HepG2 (cell line): Measurements from ENCODE around the gene DMXL1. TPM values are rescaled to one million over a fixed set of nuclear protein-coding genes. Genes with fewer than 3 reads are reported as not detected.

Experiments used
- ATAC-seq: fragments of 200-7000 bp; cut with Tn5 transposase; 3 replicates; pipeline ENCODE4 v1.9.1; 2020; ENCODE audit warnings: mild to moderate bottlenecking, moderate library complexity
- BruUV-seq: library from RNA; stranded (reverse); fragments of 400-500 nt; replicated peaks from 2 replicates; lab custom pipeline; 2021; lab: Mats Ljungman, UMichigan
- CTCF ChIA-PET: fragments of 300-600 bp; formaldehyde crosslinking; extraction: SDS; loops from one replicate; lab custom pipeline; 2021; ENCODE audit warnings: low total read pairs, inconsistent platforms, low intra/inter-chr PET ratio; lab: Yijun Ruan, JAX
- POLR2A ChIA-PET: fragments of 350-600 bp; sonication (Branson Sonifier 250); formaldehyde crosslinking; loops from one replicate; lab custom pipeline; 2020; ENCODE audit warnings: antibody characterized with exemption, inconsistent platforms; lab: Yijun Ruan, JAX
- DNase-seq: peaks from one replicate; pipeline ENCODE4 v3.0.0-alpha.2; 2015; ENCODE audit warnings: low spot score
- FAIRE-seq: peaks from 3 replicates; lab custom pipeline; 2011; peaks lifted over from hg19 to GRCh38; lab: Jason Lieb, UNC
- H2AFZ ChIP-seq: one replicate; pipeline ENCODE4 v1.6.1; 2011; ENCODE audit warnings: low read length, inconsistent platforms
- H3K27ac ChIP-seq: fragments of 300-600 bp; 3 replicates; pipeline ENCODE4 v1.8.0; 2011; ENCODE audit warnings: mixed run types, mild to moderate bottlenecking, mixed read lengths, low read length, inconsistent platforms; ENCODE audit not compliant: insufficient read depth; ENCODE audit errors: extremely low read length
- H3K27me3 ChIP-seq, 2 experiments: fragments of 200-600 bp in 1 of 2; 2 replicates in 1 of 2; 3 replicates in 1 of 2; pipeline versions ENCODE4 v1.6.0 to v1.8.0; 2011; ENCODE audit warnings: low read length in 2 of 2, mild to moderate bottlenecking in 2 of 2, moderate library complexity in 2 of 2, inconsistent platforms in 1 of 2; ENCODE audit not compliant: insufficient read depth in 2 of 2, control insufficient read depth in 1 of 2
- H3K36me3 ChIP-seq, 2 experiments: fragments of 200-600 bp in 1 of 2; replicated peaks in 1 of 2; 2 replicates in 1 of 2; 3 replicates in 1 of 2; pipeline versions ENCODE4 v1.5.1 to v1.8.0; 2011; ENCODE audit warnings: low read length in 2 of 2, inconsistent platforms in 1 of 2; ENCODE audit not compliant: insufficient read depth in 2 of 2, control insufficient read depth in 1 of 2
- H3K4me1 ChIP-seq: 2 replicates; pipeline ENCODE4 v1.5.1; 2012; ENCODE audit warnings: low read length, inconsistent platforms; ENCODE audit not compliant: insufficient read depth
- H3K4me2 ChIP-seq: 2 replicates; pipeline ENCODE4 v1.6.0; 2011; ENCODE audit warnings: low read depth, low read length, inconsistent platforms
- H3K4me3 ChIP-seq, 3 experiments: fragments of 200-600 bp in 1 of 3; sonication (generic), shearing (Covaris generic) in 1 of 3; replicated peaks in 1 of 3; 2 replicates each; pipeline ENCODE4 v1.5.1; 2011 to 2016; ENCODE audit warnings: low read length in 3 of 3, inconsistent platforms in 2 of 3, low read depth in 2 of 3, mild to moderate bottlenecking in 2 of 3, control low read depth in 1 of 3, mixed read lengths in 1 of 3; ENCODE audit not compliant: insufficient read depth in 1 of 3
- H3K79me2 ChIP-seq: one replicate; pipeline ENCODE4 v1.6.1; 2011; ENCODE audit warnings: low read length, inconsistent platforms; ENCODE audit not compliant: insufficient read depth
- H3K9ac ChIP-seq: 2 replicates; pipeline ENCODE4 v1.6.0; 2011; ENCODE audit warnings: mild to moderate bottlenecking, low read depth, low read length, inconsistent platforms; ENCODE audit not compliant: insufficient read depth
- H3K9me3 ChIP-seq: 2 replicates; pipeline ENCODE4 v1.5.1; 2012; ENCODE audit warnings: mild to moderate bottlenecking, low read length
- H4K20me1 ChIP-seq: 2 replicates; pipeline ENCODE4 v1.6.0; 2011; ENCODE audit warnings: inconsistent platforms, mild to moderate bottlenecking, low read length, moderate library complexity; ENCODE audit not compliant: insufficient read depth
- CCAR2 ChIP-seq: fragments of 200-400 bp; formaldehyde crosslinking; optimal IDR thresholded peaks from 2 replicates; pipeline ENCODE3; 2018; ENCODE audit warnings: low read depth, mild to moderate bottlenecking, low read length, moderate library complexity
- CCDC6 ChIP-seq: sonication (generic); formaldehyde crosslinking; IDR thresholded peaks from 2 replicates; pipeline ENCODE4 v1.8.1; 2022; ENCODE audit warnings: mild to moderate bottlenecking, missing genetic modification reagents, moderate library complexity
- GLI4 ChIP-seq: sonication (generic); formaldehyde crosslinking; IDR thresholded peaks from 2 replicates; pipeline ENCODE4 v1.5.1; 2020; ENCODE audit warnings: missing genetic modification reagents, mild to moderate bottlenecking, moderate library complexity, borderline replicate concordance
- GMEB2 ChIP-seq: IDR thresholded peaks from 2 replicates; pipeline ENCODE4 v1.6.1; 2016; ENCODE audit warnings: missing biosample characterization, missing genetic modification reagents, low read depth
- GTF3A ChIP-seq: sonication (generic); formaldehyde crosslinking; conservative IDR thresholded peaks from 2 replicates; pipeline ENCODE4 v1.4.0; 2020; ENCODE audit warnings: mild to moderate bottlenecking, missing genetic modification reagents
- GZF1 ChIP-seq: sonication (generic); formaldehyde crosslinking; IDR thresholded peaks from 2 replicates; pipeline ENCODE4 v1.5.1; 2020; ENCODE audit warnings: mild to moderate bottlenecking, missing genetic modification reagents
- HCFC1 ChIP-seq: fragments of 150-350 bp; IDR thresholded peaks from 2 replicates; pipeline ENCODE4 v1.6.1; 2014; ENCODE audit warnings: low read depth, low read length
- HOXA5 ChIP-seq: sonication (generic); formaldehyde crosslinking; IDR thresholded peaks from 2 replicates; pipeline ENCODE4 v1.4.0; 2020; ENCODE audit warnings: missing genetic modification reagents
- MTF1 ChIP-seq: sonication (generic); formaldehyde crosslinking; IDR thresholded peaks from 2 replicates; pipeline ENCODE4 v1.5.0; 2020; ENCODE audit warnings: missing genetic modification reagents
- NR0B2 ChIP-seq: sonication (generic); formaldehyde crosslinking; IDR thresholded peaks from 2 replicates; pipeline ENCODE4 v1.4.0; 2020; ENCODE audit warnings: mild to moderate bottlenecking, missing genetic modification reagents
- TEAD3 ChIP-seq: optimal IDR thresholded peaks from 2 replicates; pipeline ENCODE3; 2016; ENCODE audit warnings: borderline replicate concordance
- ZGPAT ChIP-seq: IDR thresholded peaks from 2 replicates; pipeline ENCODE4 v1.6.1; 2016; ENCODE audit warnings: mild to moderate bottlenecking
- ZNF543 ChIP-seq: sonication (generic); formaldehyde crosslinking; IDR thresholded peaks from 2 replicates; pipeline ENCODE4 v1.4.0; 2020; ENCODE audit warnings: mild to moderate bottlenecking, missing genetic modification reagents
- WGBS: methylation state at CpG from one replicate; pipeline ENCODE4 v1.1.6; 2017; ENCODE audit warnings: low lambda C conversion rate; 5-methylcytosine and 5-hydroxymethylcytosine counted together
- in situ Hi-C: cut with HindIII; loops from 2 replicates; pipeline ENCODE4 v1.10.0; 2017; ENCODE audit warnings: low pct_unique_long_range_greater_than_20kb; ENCODE audit not compliant: extremely low pct_ligation_motif_present
- intact Hi-C: fragments of 100-400 bp; cut with micrococcal nuclease; formaldehyde crosslinking; loops from one replicate; pipeline ENCODE4 v1.10.0; 2022; ENCODE audit not compliant: unreplicated experiment
- polyA plus RNA-seq, 8 experiments: library from polyadenylated mRNA; depleted of rRNA in 3 of 8; stranded (reverse) in 7 of 8; unstranded in 1 of 8; fragments of >200 nt; fragmentation: Illumina TruSeq in 4 of 8; extraction: Trizol in 4 of 8; gene quantifications; 2 replicates each; pipeline versions ENCODE4 v1.2.1 to v1.2.3, GENCODE V29; 2011 to 2016; ENCODE audit warnings: low read depth in 4 of 8, missing spikeins in 1 of 8, mixed read lengths in 1 of 8; ENCODE audit not compliant: insufficient read depth in 1 of 8
- total RNA-seq, 5 experiments: library from RNA; depleted of rRNA; stranded (reverse); fragments of >200 nt; fragmentation: Illumina TruSeq; extraction: Trizol; gene quantifications; 2 replicates each; pipeline ENCODE4 v1.2.3, GENCODE V29; 2016; ENCODE audit warnings: low read depth in 1 of 5
- TF ChIP-seq, protein P1 (sequence below): sonication (generic); formaldehyde crosslinking; IDR thresholded peaks from 2 replicates; pipeline ENCODE4 v1.8.0; 2022; ENCODE audit warnings: missing genetic modification reagents, mild to moderate bottlenecking, inconsistent platforms, borderline replicate concordance
- TF ChIP-seq, protein P2 (sequence below): sonication (generic); formaldehyde crosslinking; IDR thresholded peaks from 2 replicates; pipeline ENCODE4 v1.4.0; 2020; ENCODE audit warnings: mild to moderate bottlenecking, missing genetic modification reagents

Gene DMXL1
- total and polyA plus RNA-seq, 2 of the 13 experiments (the other 11 are each of a cell fraction or from before 2014, with no cell fraction given) = 6.9 to 18.6 TPM

- DNase-seq (no peak), ATAC-seq (no peak), FAIRE-seq (no peak)
- CTCF ChIA-PET = no interaction called here
- intact Hi-C loops (no loop called here), in situ Hi-C loops (no loop called here)
- Histone ChIP-seq H3K9me3 (no peaks in the 10 kb centered on the region), H2AFZ (no peak overlapping the region), H3K4me2 (no peak overlapping the region), H3K36me3 (no peaks in the 10 kb centered on the region), H3K27ac (no peak overlapping the region), H3K27me3 (no peaks in the 10 kb centered on the region), H3K4me3 (no peak overlapping the region), H3K9ac (no peak overlapping the region), H3K79me2 (no peaks in the 10 kb centered on the region), H3K4me1 (0 out of 2 replicates have a peak, but pooled peaks cover 6% of the 10 kb centered on the region), H4K20me1 (no peaks in the 10 kb centered on the region)
- POLR2A ChIA-PET = interaction anchor here (1.4 to 2.1 kb wide), 2 partner anchors 8 to 23 kb away, joined by 5 to 11 read pairs; no protein-coding TSS in a partner anchor
- WGBS = 82% methylated on average over 5 of the region's 5 CpGs
- no TSS peak for BruUV-seq
- TF ChIP-seq CCDC6 (CRISPR knock-in tag) (no peak), TEAD3 (CRISPR knock-in tag) (no peak), ZGPAT (CRISPR knock-in tag) (no peak), MTF1 (CRISPR knock-in tag) (no peak), HCFC1 (no peak), HOXA5 (CRISPR knock-in tag) (no peak), GTF3A (CRISPR knock-in tag) (no peak), CCAR2 (no peak), GMEB2 (no peak), NR0B2 (CRISPR knock-in tag) (no peak), ZNF543 (CRISPR knock-in tag) (no peak), GLI4 (no peak), GZF1 (CRISPR knock-in tag) (no peak)
- TF ChIP-seq, protein P1, sequence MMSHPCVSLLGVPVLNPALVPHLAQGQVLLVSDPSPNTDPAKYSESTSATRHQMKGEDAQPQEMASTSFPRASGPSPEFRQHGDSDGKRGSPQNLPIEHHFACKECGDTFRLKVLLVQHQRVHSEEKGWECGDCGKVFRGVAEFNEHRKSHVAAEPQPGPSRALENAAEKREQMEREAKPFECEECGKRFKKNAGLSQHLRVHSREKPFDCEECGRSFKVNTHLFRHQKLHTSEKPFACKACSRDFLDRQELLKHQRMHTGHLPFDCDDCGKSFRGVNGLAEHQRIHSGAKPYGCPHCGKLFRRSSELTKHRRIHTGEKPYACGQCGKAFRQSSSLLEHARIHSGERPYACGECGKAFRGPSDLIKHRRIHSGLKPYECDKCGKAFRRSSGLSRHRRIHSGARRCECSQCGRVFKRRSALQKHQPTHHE (CRISPR knock-in tag) = no peak
- TF ChIP-seq, protein P2, sequence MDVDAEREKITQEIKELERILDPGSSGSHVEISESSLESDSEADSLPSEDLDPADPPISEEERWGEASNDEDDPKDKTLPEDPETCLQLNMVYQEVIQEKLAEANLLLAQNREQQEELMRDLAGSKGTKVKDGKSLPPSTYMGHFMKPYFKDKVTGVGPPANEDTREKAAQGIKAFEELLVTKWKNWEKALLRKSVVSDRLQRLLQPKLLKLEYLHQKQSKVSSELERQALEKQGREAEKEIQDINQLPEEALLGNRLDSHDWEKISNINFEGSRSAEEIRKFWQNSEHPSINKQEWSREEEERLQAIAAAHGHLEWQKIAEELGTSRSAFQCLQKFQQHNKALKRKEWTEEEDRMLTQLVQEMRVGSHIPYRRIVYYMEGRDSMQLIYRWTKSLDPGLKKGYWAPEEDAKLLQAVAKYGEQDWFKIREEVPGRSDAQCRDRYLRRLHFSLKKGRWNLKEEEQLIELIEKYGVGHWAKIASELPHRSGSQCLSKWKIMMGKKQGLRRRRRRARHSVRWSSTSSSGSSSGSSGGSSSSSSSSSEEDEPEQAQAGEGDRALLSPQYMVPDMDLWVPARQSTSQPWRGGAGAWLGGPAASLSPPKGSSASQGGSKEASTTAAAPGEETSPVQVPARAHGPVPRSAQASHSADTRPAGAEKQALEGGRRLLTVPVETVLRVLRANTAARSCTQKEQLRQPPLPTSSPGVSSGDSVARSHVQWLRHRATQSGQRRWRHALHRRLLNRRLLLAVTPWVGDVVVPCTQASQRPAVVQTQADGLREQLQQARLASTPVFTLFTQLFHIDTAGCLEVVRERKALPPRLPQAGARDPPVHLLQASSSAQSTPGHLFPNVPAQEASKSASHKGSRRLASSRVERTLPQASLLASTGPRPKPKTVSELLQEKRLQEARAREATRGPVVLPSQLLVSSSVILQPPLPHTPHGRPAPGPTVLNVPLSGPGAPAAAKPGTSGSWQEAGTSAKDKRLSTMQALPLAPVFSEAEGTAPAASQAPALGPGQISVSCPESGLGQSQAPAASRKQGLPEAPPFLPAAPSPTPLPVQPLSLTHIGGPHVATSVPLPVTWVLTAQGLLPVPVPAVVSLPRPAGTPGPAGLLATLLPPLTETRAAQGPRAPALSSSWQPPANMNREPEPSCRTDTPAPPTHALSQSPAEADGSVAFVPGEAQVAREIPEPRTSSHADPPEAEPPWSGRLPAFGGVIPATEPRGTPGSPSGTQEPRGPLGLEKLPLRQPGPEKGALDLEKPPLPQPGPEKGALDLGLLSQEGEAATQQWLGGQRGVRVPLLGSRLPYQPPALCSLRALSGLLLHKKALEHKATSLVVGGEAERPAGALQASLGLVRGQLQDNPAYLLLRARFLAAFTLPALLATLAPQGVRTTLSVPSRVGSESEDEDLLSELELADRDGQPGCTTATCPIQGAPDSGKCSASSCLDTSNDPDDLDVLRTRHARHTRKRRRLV = no peak
Observed at GRCh38 chr5:119291056-119291455, 220.2 kb downstream of the DMXL1 start.
